Measurements from ENCODE around the gene CSRP1. TPM values are rescaled to one million over a fixed set of nuclear protein-coding genes. Genes with fewer than 3 reads are reported as not detected.

Gene CSRP1
- total and polyA plus RNA-seq, 4 donors, result 143 to 278 (median 227) TPM

DNA sequence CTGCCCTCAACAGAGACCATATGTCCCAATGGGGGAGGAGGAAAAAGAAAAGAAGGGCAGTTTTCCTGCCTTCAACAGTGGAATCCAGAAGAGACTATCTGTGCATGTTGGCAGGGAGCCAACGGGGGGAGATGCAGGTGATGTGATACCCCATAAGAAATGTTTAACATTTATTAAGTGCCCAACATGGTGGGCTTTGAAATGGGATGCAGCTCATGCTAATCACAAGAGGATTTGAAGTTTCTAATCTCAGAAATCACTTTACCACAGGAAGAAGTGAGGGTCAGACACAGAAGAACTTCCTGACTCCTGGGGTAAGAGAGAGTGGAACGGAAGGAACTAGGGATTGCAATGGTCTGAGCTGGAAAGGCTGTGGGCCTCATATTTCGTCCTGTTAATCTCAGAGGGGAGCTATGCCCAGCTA, 16.2 kb downstream of the CSRP1 start:
- DNase-seq (no peak), ATAC-seq (ENCODE audit: insufficient read depth, low FRiP score) (no peak)
- Histone ChIP-seq H3K4me3 (no peak overlapping the region), H3K4me1 (ENCODE audit: control insufficient read depth in 5 of 5, insufficient read depth in 5 of 5, low read length in 5 of 5) (peaks cover 17 to 86% (median 44%) of the 10 kb centered on the region in 5 donors), H3K9me3 (ENCODE audit: control insufficient read depth in 4 of 4, insufficient read depth in 3 of 4, low read length in 3 of 4) (peaks cover 0 to 1% (median 0%) of the 10 kb centered on the region in 4 donors), H3K9ac (ENCODE audit: insufficient read depth in 1 of 2, low read length in 2 of 2) (no peak overlapping the region), H3K27me3 (ENCODE audit: control insufficient read depth in 3 of 3, insufficient read depth in 3 of 3, low read length in 2 of 3) (no peaks in the 10 kb centered on the region), H3K27ac (ENCODE audit: low read depth in 1 of 2, low read length in 1 of 2) (peak overlapping the region in 1 of 2 donors; percentile 40), H3K36me3 (ENCODE audit: control insufficient read depth in 4 of 4, insufficient read depth in 4 of 4, low read length in 4 of 4) (peaks cover 0 to 55% (median 53%) of the 10 kb centered on the region in 4 donors)
- 15 to 36% methylated on average over 3 of the region's 3 CpGs for WGBS, 2 donors
- TF ChIP-seq, protein P1, sequence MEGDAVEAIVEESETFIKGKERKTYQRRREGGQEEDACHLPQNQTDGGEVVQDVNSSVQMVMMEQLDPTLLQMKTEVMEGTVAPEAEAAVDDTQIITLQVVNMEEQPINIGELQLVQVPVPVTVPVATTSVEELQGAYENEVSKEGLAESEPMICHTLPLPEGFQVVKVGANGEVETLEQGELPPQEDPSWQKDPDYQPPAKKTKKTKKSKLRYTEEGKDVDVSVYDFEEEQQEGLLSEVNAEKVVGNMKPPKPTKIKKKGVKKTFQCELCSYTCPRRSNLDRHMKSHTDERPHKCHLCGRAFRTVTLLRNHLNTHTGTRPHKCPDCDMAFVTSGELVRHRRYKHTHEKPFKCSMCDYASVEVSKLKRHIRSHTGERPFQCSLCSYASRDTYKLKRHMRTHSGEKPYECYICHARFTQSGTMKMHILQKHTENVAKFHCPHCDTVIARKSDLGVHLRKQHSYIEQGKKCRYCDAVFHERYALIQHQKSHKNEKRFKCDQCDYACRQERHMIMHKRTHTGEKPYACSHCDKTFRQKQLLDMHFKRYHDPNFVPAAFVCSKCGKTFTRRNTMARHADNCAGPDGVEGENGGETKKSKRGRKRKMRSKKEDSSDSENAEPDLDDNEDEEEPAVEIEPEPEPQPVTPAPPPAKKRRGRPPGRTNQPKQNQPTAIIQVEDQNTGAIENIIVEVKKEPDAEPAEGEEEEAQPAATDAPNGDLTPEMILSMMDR (IDR thresholded peaks at IDR 0.05; ENCODE audit: control extremely low read depth, extremely low read depth), result no peak

DNA sequence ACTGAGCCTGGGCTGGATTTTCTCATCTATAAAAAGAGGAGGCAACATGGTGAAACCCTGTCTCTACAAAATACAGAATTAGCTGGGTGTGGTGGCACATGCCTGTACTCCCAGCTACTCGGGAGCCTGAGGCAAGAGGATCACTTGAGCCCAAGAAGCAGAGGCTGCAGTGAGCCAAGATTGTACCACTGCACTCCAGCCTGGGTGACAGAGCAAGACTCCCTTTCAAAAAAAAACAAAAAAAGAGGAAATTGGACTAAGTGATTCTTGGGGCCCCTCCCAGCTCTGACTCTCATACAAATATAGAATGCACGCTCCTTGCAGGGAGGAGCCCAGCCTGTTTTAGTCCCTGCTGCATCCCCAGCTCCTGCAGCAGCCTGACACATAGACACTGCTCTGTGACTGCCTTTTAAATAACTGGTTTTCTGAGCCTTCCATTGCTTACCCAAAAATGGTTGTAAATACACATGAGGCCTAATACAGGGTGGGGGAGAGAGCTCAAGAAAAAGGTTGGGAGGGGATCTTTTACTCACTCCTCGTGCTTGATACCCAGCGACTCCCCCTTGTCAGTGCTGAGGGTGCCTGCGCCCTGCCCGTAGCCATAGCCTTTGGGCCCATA, 17.2 kb downstream of the CSRP1 start:
- Histone ChIP-seq H3K36me3 (ENCODE audit: control insufficient read depth in 4 of 4, insufficient read depth in 4 of 4, low read length in 4 of 4) (peaks cover 0 to 56% (median 54%) of the 10 kb centered on the region in 4 donors), H3K4me1 (ENCODE audit: control insufficient read depth in 5 of 5, insufficient read depth in 5 of 5, low read length in 5 of 5) (peaks cover 14 to 76% (median 44%) of the 10 kb centered on the region in 5 donors), H3K27ac (ENCODE audit: low read depth in 1 of 2, low read length in 1 of 2) (peak overlapping the region in 1 of 2 donors; percentile 81), H3K9ac (ENCODE audit: insufficient read depth in 1 of 2, low read length in 2 of 2) (no peak overlapping the region), H3K27me3 (ENCODE audit: control insufficient read depth in 3 of 3, insufficient read depth in 3 of 3, low read length in 2 of 3) (no peaks in the 10 kb centered on the region), H3K4me3 (no peak overlapping the region), H3K9me3 (ENCODE audit: control insufficient read depth in 4 of 4, insufficient read depth in 3 of 4, low read length in 3 of 4) (peaks cover 0 to 1% (median 0%) of the 10 kb centered on the region in 4 donors)
- WGBS, 2 donors, result 73 to 76% methylated on average over 6 of the region's 6 CpGs
- DNase-seq, result no peak
- ATAC-seq (ENCODE audit: insufficient read depth, low FRiP score), result no peak
- TF ChIP-seq, protein P1 (IDR thresholded peaks at IDR 0.05; ENCODE audit: control extremely low read depth, extremely low read depth), result no peak

- peak; percentile 66 to 73 (median 67) for DNase-seq
- Histone ChIP-seq H3K4me3 (no peak overlapping the region), H3K27me3 (ENCODE audit: control insufficient read depth in 3 of 3, insufficient read depth in 3 of 3, low read length in 2 of 3) (no peaks in the 10 kb centered on the region), H3K9ac (ENCODE audit: insufficient read depth in 1 of 2, low read length in 2 of 2) (no peak overlapping the region), H3K27ac (ENCODE audit: low read depth in 1 of 2, low read length in 1 of 2) (peak overlapping the region in 1 of 2 donors; percentile 81), H3K4me1 (ENCODE audit: control insufficient read depth in 5 of 5, insufficient read depth in 5 of 5, low read length in 5 of 5) (peaks cover 7 to 68% (median 38%) of the 10 kb centered on the region in 5 donors), H3K9me3 (ENCODE audit: control insufficient read depth in 4 of 4, insufficient read depth in 3 of 4, low read length in 3 of 4) (peaks cover 0 to 1% (median 0%) of the 10 kb centered on the region in 4 donors), H3K36me3 (ENCODE audit: control insufficient read depth in 4 of 4, insufficient read depth in 4 of 4, low read length in 4 of 4) (peaks cover 0 to 59% (median 57%) of the 10 kb centered on the region in 4 donors)
- TF ChIP-seq, protein P1 (IDR thresholded peaks at IDR 0.05; ENCODE audit: control extremely low read depth, extremely low read depth), result no peak
- WGBS, 2 donors, result 69% methylated on average over 12 of the region's 12 CpGs
- peak; percentile 56 for ATAC-seq (ENCODE audit: insufficient read depth, low FRiP score)
Observed at GRCh38 chr1:201488830-201489589, 17.9 kb downstream of the CSRP1 start.

All from lung (tissue), 12 donors.